Embryonic facial prominence (tissue), 1 donor: ENCODE results near the gene POLD1.
"Not testable (repeated sequence)": the region's sequence is repeated elsewhere in the genome, so short reads cannot be mapped to it uniquely, and the experiment has no call there.

ENCODE experiments used
- DNase-seq: peaks from one replicate; pipeline ENCODE4 v3.0.0-alpha.2; 2016; ENCODE audit errors: extremely low spot score

POLD1 gene

DNA sequence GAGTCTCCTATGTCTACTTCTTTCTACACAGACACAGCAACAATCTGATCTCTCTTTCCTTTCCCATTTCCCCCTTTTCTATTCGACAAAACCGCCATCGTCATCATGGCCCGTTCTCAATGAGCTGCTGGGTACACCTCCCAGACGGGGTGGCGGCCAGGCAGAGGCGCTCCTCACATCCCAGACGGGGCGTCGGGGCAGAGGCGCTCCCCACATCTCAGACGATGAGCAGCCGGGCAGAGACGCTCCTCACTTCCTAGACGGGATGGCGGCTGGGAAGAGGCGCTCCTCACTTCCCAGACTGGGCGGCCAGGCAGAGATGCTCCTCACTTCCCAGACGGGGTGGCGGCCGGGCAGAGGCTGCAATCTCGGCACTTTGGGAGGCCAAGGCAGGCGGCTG lies 6.8 kb downstream of the POLD1 start:
- not testable (repeated sequence) for DNase-seq

DNA sequence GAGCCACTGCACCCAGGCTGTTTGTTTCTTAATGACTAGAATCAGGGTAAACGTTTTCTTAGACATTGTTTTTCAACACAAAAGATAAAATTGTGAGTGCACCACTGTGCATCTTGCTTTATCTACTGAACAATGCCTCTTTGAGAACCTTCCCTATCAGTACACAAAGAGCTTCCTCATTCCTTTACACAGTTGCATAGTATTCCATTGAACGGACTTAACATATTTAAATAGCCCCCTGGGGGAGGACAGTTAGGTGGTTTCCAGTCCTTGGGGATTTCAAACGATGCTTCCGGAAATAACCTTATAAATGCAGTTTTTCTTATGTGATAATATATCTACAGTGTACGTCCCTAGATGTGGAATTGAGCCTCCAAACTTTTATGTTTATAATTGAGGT lies 8.6 kb downstream of the POLD1 start:
- no peak for DNase-seq

- no peak for DNase-seq
Measured at GRCh38 chr19:50393589-50393988, 9.4 kb downstream of the POLD1 start.

GRCh38 chr19:50394017-50394416 lies 9.9 kb downstream of the POLD1 start:
- DNase-seq, result no peak

DNA sequence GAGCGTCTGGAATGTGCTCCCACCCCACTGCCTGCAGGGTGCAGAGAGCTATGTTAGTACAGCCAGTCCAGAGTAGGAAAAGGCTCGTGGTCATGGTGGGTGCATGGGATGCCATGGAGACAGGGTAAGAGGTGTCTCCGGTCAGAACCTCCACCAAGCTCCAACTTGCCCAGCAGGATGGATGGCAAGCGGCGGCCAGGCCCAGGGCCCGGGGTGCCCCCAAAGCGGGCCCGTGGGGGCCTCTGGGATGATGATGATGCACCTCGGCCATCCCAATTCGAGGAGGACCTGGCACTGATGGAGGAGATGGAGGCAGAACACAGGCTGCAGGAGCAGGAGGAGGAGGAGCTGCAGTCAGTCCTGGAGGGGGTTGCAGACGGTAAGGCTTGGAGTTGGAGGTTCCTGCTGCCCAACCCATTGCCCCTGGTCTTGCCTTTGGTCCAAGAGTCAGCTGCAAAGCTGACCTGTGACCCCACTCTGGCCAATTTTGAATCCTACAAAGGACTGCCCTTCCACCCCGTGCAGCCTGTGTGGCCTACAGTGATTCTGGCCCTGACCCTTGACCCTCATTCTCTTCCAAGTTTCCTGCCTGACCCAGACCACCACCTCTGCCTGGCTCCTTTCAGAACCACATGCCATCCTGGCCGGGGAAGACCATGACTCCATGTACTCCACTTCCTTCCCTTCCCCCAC lies 14.7 kb downstream of the POLD1 start:
- no peak for DNase-seq

DNA sequence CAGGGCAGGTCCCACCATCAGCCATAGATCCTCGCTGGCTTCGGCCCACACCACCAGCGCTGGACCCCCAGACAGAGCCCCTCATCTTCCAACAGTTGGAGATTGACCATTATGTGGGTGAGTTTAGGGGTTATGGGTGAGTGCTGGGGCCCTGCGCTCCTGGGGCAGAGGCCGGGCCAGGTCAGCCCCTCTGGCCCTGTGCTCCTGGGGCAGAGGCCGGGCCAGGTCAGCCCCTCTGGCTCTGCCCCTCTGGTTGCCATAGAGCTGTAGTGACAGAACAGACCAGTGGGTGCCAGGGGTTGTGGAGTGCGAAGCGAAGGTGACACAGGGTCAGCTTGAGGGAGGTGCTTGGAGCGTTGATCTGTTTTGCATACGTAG lies 15.2 kb downstream of the POLD1 start:
- DNase-seq, result no peak

GRCh38 chr19:50401605-50402450 lies 17.7 kb downstream of the POLD1 start:
- no peak for DNase-seq

DNA sequence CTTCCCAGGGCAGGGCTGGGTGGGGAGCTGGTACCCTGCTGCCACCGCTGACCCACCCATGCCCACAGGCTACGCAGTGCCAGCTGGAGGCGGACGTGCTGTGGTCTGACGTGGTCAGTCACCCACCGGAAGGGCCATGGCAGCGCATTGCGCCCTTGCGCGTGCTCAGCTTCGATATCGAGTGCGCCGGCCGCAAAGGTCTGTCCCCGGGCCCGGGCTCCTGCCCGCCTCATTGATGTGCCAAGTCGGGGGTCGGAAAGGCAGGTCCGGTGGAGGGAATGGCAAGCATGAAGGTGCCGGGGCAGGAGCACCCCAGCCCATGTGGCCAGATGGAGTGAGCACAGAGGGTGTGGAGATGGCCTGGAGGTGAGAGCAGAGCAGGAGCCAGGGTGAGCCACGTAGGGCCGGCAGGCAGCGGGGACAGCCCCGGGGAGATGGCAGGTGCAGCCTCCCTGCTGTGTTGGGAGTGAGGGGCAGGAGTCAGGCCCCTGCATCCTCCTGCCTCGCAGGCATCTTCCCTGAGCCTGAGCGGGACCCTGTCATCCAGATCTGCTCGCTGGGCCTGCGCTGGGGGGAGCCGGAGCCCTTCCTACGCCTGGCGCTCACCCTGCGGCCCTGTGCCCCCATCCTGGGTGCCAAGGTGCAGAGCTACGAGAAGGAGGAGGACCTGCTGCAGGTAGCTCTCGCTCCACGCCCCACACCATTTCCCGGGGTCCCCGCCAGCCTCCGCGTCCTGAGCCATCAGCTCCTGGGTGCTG lies 18.6 kb downstream of the POLD1 start:
- DNase-seq, result no peak

GRCh38 chr19:50406156-50406820 lies 22.1 kb downstream of the POLD1 start:
- DNase-seq, result no peak

DNA sequence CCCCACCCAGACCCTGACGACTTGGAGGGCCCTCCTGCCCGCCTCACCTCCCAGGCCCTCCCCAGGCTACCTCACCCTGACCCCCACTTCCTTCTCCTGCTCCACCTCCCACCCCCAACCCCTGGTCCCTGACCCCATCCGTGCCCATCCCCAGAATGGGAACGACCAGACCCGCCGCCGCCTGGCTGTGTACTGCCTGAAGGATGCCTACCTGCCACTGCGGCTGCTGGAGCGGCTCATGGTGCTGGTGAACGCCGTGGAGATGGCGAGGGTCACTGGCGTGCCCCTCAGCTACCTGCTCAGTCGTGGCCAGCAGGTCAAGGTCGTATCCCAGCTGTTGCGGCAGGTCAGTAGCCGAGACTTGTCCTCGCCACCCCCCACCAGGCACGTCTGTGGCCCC lies 22.7 kb downstream of the POLD1 start:
- DNase-seq, result no peak

GRCh38 chr19:50409347-50409746 lies 25.2 kb downstream of the POLD1 start:
- DNase-seq, result no peak

GRCh38 chr19:50410109-50410508 lies 26.0 kb downstream of the POLD1 start:
- no peak for DNase-seq

DNA sequence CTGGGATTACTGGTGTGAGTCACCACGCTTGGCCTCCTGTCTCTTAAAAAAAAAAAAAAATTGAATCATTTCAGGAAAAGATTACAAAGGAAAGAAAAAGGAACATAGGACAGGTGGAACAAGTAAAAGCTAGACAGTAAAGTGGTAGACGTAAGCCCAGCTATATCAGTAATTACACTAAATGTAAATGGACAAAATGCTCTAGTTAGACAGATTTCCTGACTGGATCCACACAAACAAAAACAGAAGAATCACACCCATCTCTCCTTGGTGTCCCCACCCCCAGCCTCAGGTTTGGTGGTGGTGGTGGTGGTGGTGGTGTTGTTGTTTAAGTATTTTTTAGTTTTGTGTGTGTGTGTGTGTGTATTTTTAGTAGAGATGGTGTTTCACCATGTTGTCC lies 28.3 kb downstream of the POLD1 start:
- DNase-seq, result no peak

- DNase-seq, result no peak
Measured at GRCh38 chr19:50413096-50413495, 28.9 kb downstream of the POLD1 start.

DNA sequence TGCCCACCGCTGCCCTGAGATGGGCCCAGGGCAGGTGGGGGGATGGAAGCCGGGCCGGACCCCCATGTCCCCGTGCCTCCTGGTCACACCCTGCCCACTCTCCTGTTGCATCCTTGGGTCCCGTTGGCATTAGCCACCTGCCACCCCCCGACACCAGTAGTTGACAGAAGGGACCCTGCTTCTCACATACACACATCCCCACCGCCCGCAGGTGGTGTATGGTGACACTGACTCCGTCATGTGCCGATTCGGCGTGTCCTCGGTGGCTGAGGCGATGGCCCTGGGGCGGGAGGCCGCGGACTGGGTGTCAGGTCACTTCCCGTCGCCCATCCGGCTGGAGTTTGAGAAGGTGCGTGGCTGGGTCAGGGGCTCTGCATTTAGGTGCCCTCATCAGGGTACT lies 29.4 kb downstream of the POLD1 start:
- DNase-seq, result no peak

- DNase-seq, result no peak
Measured at GRCh38 chr19:50414864-50415660, 30.9 kb downstream of the POLD1 start.

DNA sequence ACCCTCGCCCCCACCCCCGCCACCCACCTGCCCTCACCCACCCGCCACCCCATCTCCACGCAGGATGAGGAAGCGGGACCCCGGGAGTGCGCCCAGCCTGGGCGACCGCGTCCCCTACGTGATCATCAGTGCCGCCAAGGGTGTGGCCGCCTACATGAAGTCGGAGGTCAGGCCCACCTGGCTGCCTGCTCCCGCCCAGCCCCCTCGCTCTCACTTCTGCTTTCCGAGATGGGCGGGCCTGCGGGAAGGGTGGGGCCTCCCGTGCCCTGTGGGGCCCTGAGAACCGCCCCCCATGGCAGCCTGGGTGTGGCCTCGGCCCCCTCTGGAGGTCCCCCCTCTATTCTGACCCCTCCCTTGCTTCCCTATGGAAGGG lies 31.5 kb downstream of the POLD1 start:
- DNase-seq, result no peak

- DNase-seq, result no peak
Measured at GRCh38 chr19:50416034-50416977, 32.2 kb downstream of the POLD1 start.

- no peak for DNase-seq
Measured at GRCh38 chr19:50417111-50418081, 33.2 kb downstream of the POLD1 start.
